ENCODE measurements around the gene ZNRD2. TPM values are rescaled to one million over a fixed set of nuclear protein-coding genes. Genes with fewer than 3 reads are reported as not detected.

Gene ZNRD2
- total RNA-seq, 1 donor from 2014 or later, result 45.1 TPM

DNA sequence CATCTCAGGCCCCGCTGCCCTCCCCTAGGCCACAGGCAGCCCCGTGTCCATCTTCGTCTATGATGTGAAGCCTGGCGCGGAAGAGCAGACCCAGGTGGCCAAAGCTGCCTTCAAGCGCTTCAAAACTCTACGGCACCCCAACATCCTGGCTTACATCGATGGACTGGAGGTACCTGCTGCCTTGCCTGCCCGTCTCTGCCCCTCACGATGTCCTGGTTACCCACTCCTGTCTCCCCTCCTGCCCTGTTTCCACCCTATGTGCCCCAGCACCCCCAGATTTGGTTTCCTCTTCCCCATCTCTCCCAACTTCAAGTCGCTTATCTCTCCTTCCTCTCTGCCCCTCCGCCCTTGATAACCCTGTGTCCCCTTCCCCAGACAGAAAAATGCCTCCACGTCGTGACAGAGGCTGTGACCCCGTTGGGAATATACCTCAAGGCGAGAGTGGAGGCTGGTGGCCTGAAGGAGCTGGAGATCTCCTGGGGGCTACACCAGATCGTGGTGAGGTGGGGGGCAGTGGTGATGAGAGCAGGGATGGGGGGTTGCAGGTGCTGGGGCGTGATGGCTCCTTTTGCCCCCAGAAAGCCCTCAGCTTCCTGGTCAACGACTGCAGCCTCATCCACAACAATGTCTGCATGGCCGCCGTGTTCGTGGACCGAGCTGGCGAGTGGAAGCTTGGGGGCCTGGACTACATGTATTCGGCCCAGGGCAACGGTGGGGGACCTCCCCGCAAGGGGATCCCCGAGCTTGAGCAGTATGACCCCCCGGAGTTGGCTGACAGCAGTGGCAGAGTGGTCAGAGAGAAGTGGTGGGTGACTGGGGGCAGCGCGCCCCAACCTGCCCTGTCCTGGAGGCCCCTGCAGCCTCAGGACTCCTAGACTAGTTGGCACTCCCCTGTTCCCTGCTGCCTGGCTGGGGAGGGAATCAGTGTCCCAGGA, 44.5 kb upstream of the ZNRD2 start:
- H4K20me1 ChIP-seq (ENCODE audit: insufficient read depth, low read length), result peaks cover 49% of the 10 kb centered on the region
- H3K9me3 ChIP-seq (ENCODE audit: insufficient read depth, low read depth, low read length), result no peaks in the 10 kb centered on the region
- peak overlapping the region; percentile 59 for H2AFZ ChIP-seq (ENCODE audit: low read depth, low read length)
- peak overlapping the region; percentile 73 for H3K4me3 ChIP-seq (ENCODE audit: insufficient read depth, low read depth, low read length)
- peak overlapping the region; percentile 92 for H3K27ac Mint-ChIP-seq (ENCODE audit: unreplicated experiment)
- DNase-seq (ENCODE audit: low read depth) (no peak), FAIRE-seq (no peak)
- peaks cover 7% of the 10 kb centered on the region for H3K36me3 ChIP-seq (ENCODE audit: insufficient read depth, low read length)
- no peaks in the 10 kb centered on the region for H3K27me3 Mint-ChIP-seq (ENCODE audit: low read depth, unreplicated experiment)
- no peak for TF ChIP-seq EZH2 (IDR thresholded peaks at IDR 0.05; ENCODE audit: insufficient read depth, low read length)
- TF ChIP-seq, protein P1, sequence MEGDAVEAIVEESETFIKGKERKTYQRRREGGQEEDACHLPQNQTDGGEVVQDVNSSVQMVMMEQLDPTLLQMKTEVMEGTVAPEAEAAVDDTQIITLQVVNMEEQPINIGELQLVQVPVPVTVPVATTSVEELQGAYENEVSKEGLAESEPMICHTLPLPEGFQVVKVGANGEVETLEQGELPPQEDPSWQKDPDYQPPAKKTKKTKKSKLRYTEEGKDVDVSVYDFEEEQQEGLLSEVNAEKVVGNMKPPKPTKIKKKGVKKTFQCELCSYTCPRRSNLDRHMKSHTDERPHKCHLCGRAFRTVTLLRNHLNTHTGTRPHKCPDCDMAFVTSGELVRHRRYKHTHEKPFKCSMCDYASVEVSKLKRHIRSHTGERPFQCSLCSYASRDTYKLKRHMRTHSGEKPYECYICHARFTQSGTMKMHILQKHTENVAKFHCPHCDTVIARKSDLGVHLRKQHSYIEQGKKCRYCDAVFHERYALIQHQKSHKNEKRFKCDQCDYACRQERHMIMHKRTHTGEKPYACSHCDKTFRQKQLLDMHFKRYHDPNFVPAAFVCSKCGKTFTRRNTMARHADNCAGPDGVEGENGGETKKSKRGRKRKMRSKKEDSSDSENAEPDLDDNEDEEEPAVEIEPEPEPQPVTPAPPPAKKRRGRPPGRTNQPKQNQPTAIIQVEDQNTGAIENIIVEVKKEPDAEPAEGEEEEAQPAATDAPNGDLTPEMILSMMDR (IDR thresholded peaks at IDR 0.05; ENCODE audit: insufficient read depth, low read depth, low read length), result no peak
- H3K9me3 Mint-ChIP-seq (ENCODE audit: unreplicated experiment), result peaks cover 5% of the 10 kb centered on the region
- H3K9ac ChIP-seq (ENCODE audit: low read length), result peak overlapping the region; percentile 95
- peaks cover 39% of the 10 kb centered on the region for H3K79me2 ChIP-seq (ENCODE audit: insufficient read depth, low read length)
- peak overlapping the region; percentile 98 for H3K4me2 ChIP-seq (ENCODE audit: low read length)
- peak overlapping the region; percentile 88 for H3K4me3 Mint-ChIP-seq (ENCODE audit: unreplicated experiment)
- peak overlapping the region; percentile 83 for H3K27ac ChIP-seq (ENCODE audit: low read depth, low read length)
- peaks cover 14% of the 10 kb centered on the region for H3K4me1 ChIP-seq (ENCODE audit: insufficient read depth, low read length)
- H3K36me3 Mint-ChIP-seq (ENCODE audit: low read depth, unreplicated experiment), result peaks cover 14% of the 10 kb centered on the region
- peaks cover 28% of the 10 kb centered on the region for H3K4me1 Mint-ChIP-seq (ENCODE audit: low read depth, unreplicated experiment)
- H3K27me3 ChIP-seq (ENCODE audit: insufficient read depth, low read length), result no peaks in the 10 kb centered on the region

DNA sequence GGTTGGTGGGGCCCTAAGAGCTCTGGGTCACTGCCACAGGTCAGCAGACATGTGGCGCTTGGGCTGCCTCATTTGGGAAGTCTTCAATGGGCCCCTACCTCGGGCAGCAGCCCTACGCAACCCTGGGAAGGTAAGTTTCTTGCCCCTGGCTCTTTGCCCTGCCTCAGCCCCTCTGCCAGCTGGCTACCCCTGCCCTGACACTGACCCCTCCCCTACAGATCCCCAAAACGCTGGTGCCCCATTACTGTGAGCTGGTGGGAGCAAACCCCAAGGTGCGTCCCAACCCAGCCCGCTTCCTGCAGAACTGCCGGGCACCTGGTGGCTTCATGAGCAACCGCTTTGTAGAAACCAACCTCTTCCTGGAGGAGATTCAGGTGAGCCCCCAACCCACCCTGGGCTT, 43.5 kb upstream of the ZNRD2 start:
- no peak for DNase-seq (ENCODE audit: low read depth)
- Histone ChIP-seq H3K27ac (ENCODE audit: low read depth, low read length) (no peak overlapping the region), H3K9me3 (ENCODE audit: insufficient read depth, low read depth, low read length) (no peaks in the 10 kb centered on the region), H3K9ac (ENCODE audit: low read length) (no peak overlapping the region), H4K20me1 (ENCODE audit: insufficient read depth, low read length) (peaks cover 59% of the 10 kb centered on the region), H3K4me3 (ENCODE audit: insufficient read depth, low read depth, low read length) (no peak overlapping the region), H3K4me1 (ENCODE audit: insufficient read depth, low read length) (peaks cover 14% of the 10 kb centered on the region), H2AFZ (ENCODE audit: low read depth, low read length) (no peak overlapping the region), H3K4me2 (ENCODE audit: low read length) (peak overlapping the region; percentile 98), H3K79me2 (ENCODE audit: insufficient read depth, low read length) (peaks cover 39% of the 10 kb centered on the region), H3K36me3 (ENCODE audit: insufficient read depth, low read length) (peaks cover 14% of the 10 kb centered on the region), H3K27me3 (ENCODE audit: insufficient read depth, low read length) (no peaks in the 10 kb centered on the region)
- Mint-ChIP-seq H3K27ac (ENCODE audit: unreplicated experiment) (peak overlapping the region; percentile 4), H3K36me3 (ENCODE audit: low read depth, unreplicated experiment) (peaks cover 16% of the 10 kb centered on the region), H3K9me3 (ENCODE audit: unreplicated experiment) (peaks cover 5% of the 10 kb centered on the region), H3K4me3 (ENCODE audit: unreplicated experiment) (peak overlapping the region; percentile 88), H3K4me1 (ENCODE audit: low read depth, unreplicated experiment) (peaks cover 28% of the 10 kb centered on the region), H3K27me3 (ENCODE audit: low read depth, unreplicated experiment) (no peaks in the 10 kb centered on the region)
- TF ChIP-seq, protein P1 (IDR thresholded peaks at IDR 0.05; ENCODE audit: insufficient read depth, low read depth, low read length), result no peak
- no peak for TF ChIP-seq EZH2 (IDR thresholded peaks at IDR 0.05; ENCODE audit: insufficient read depth, low read length)
- FAIRE-seq, result no peak

Data from astrocyte (in vitro differentiated cells and primary cell).